GM12878 (cell line): ENCODE results near the gene CYP46A1. TPM values are rescaled to one million over a fixed set of nuclear protein-coding genes. Genes with fewer than 3 reads are reported as not detected.

ENCODE experiments used
- BMI1 ChIP-seq: fragments of 450-650 bp; IDR thresholded peaks from 2 replicates; pipeline ENCODE4 v1.6.1; 2016; ENCODE audit warnings: mild to moderate bottlenecking, moderate library complexity, borderline replicate concordance
- CBX3 ChIP-seq: fragments of 200-600 bp; sonication (generic); IDR thresholded peaks from 2 replicates; pipeline ENCODE4 v1.6.1; 2016; ENCODE audit warnings: low read depth, borderline replicate concordance
- CBX5 ChIP-seq: sonication (generic); IDR thresholded peaks from 2 replicates; pipeline ENCODE4 v1.6.1; 2016; ENCODE audit warnings: low read depth, moderate library complexity, mild to moderate bottlenecking, inconsistent platforms
- EGR1 ChIP-seq, 2 experiments: IDR thresholded peaks; 1 replicate in 1 of 2; 2 replicates in 1 of 2; pipeline ENCODE4 v1.6.1; 2011 to 2012; ENCODE audit warnings: low read depth in 2 of 2, low read length in 2 of 2, borderline replicate concordance in 1 of 2, mild to moderate bottlenecking in 1 of 2, moderate library complexity in 1 of 2
- EZH2 ChIP-seq: IDR thresholded peaks from 2 replicates; pipeline ENCODE4 v1.6.1; 2012; ENCODE audit warnings: low read depth, mild to moderate bottlenecking, control low read depth, inconsistent platforms, low read length, borderline replicate concordance; ENCODE audit not compliant: control insufficient read depth
- IKZF2 ChIP-seq, 2 experiments: fragments of 450-650 bp; IDR thresholded peaks; 2 replicates each; pipeline ENCODE4 v1.6.1; 2017; ENCODE audit warnings: mild to moderate bottlenecking in 2 of 2, moderate library complexity in 2 of 2
- MYB ChIP-seq: fragments of 150-350 bp; IDR thresholded peaks from 2 replicates; pipeline ENCODE4 v1.6.1; 2014; ENCODE audit warnings: mild to moderate bottlenecking, low read depth, low read length, borderline replicate concordance
- NKRF ChIP-seq: fragments of 450-650 bp; conservative IDR thresholded peaks from 2 replicates; pipeline ENCODE4 v1.6.1; 2017; ENCODE audit warnings: mild to moderate bottlenecking, moderate library complexity
- NR2C1 ChIP-seq: fragments of 450-650 bp; IDR thresholded peaks from 2 replicates; pipeline ENCODE4 v1.6.1; 2017; ENCODE audit warnings: antibody characterized with exemption, mild to moderate bottlenecking, moderate library complexity
- RAD21 ChIP-seq: IDR thresholded peaks from 2 replicates; pipeline ENCODE4 v1.6.1; 2011; ENCODE audit warnings: mild to moderate bottlenecking, low read depth, low read length, moderate library complexity; ENCODE audit not compliant: insufficient read depth
- RELB ChIP-seq: fragments of 450-650 bp; IDR thresholded peaks from 2 replicates; pipeline ENCODE4 v1.6.1; 2017; ENCODE audit warnings: low read depth, mild to moderate bottlenecking, moderate library complexity
- SIX5 ChIP-seq: IDR thresholded peaks from 2 replicates; pipeline ENCODE4 v1.6.1; 2011; ENCODE audit warnings: mild to moderate bottlenecking, low read depth, low read length, moderate library complexity; ENCODE audit not compliant: severe bottlenecking
- SREBF1 ChIP-seq: IDR thresholded peaks from 2 replicates; pipeline ENCODE4 v1.6.1; 2012; ENCODE audit warnings: mild to moderate bottlenecking, low read length
- ZNF384 ChIP-seq: IDR thresholded peaks from 2 replicates; pipeline ENCODE4 v1.6.1; 2012; ENCODE audit warnings: low read depth, mild to moderate bottlenecking, low read length, improper control_type of control experiment, borderline replicate concordance
- polyA plus RNA-seq, 11 experiments: library from polyadenylated mRNA; depleted of rRNA in 4 of 11; unstranded in 6 of 11; stranded (reverse) in 5 of 11; fragments of >200 nt; fragmentation: Nextera tagmentation in 4 of 11; fragmentation: Illumina TruSeq in 1 of 11; extraction: Ambion mirVana in 4 of 11; extraction: Trizol in 1 of 11; gene quantifications; 1 replicate in 1 of 11; 2 replicates in 10 of 11; pipeline versions ENCODE4 v1.2.1 to v1.2.3, GENCODE V29; 2011 to 2016; ENCODE audit warnings: inconsistent platforms in 2 of 11, missing spikeins in 2 of 11, low read depth in 1 of 11
- total RNA-seq, 4 experiments: library from RNA; depleted of rRNA in 3 of 4; stranded (reverse); fragments of >200 nt in 3 of 4; fragmentation: Illumina TruSeq in 1 of 4; extraction: Trizol in 1 of 4; gene quantifications; 2 replicates each; pipeline versions ENCODE4 v1.2.1 to v1.2.3, GENCODE V29; 2013 to 2021
- TF ChIP-seq, protein P1 (sequence below): fragments of 450-650 bp; IDR thresholded peaks from 2 replicates; pipeline ENCODE4 v1.6.1; 2018; ENCODE audit warnings: mild to moderate bottlenecking, low read depth, moderate library complexity; ENCODE audit not compliant: partially characterized antibody
- TF ChIP-seq, protein P2 (sequence below): fragments of 450-650 bp; formaldehyde crosslinking; IDR thresholded peaks from 2 replicates; pipeline ENCODE4 v1.4.0; 2020; ENCODE audit warnings: mild to moderate bottlenecking, moderate library complexity
- TF ChIP-seq, protein P3 (sequence below): IDR thresholded peaks from 2 replicates; pipeline ENCODE4 v1.6.1; 2011; ENCODE audit warnings: low read depth, low read length, improper control_type of control experiment, borderline replicate concordance

Gene CYP46A1
- total and polyA plus RNA-seq, 10 of the 15 experiments (the other 5 are each of a cell fraction or from before 2014, with no cell fraction given): 0.04 to 0.11 TPM; not detected in 8

DNA sequence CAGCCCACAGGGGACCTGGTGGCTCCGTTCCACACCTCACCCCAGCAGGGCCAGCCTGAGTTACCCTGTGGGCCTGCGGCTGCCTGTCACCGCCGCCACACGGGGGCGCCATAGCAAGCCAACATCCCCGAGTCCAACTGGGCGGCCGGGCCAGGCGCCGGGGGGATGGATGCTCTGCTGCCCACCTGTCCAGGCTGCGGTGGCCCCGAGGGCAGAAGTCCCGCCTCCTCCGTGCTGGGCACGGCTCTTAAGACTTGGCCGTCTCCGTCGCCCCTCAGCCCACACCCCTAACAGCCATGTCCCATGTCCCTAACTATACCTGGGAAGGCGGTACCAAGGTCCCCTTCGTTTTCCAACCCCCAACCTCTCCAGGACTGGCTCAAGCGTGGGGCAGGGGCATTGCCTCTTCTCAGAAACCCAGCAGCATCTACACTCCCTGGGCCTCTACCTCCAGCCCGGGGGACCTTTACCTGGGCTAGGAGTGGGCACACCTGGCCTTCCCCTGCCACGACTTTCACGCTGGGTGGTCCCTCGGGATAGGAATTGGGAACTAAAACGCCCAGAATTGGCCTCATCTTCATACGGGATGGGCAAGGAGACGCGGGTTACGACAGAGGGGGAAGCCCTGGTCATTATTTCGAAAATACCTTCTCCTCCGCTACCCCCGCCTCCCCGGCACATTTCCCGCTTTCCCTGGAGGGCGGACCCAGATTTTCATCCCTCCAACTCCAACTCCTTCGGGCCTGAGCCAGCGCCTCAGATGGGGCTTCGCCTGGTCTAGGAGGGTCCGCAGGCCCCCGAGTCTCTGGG, 1.1 kb upstream of the CYP46A1 start (continued):
- TF ChIP-seq, protein P1, sequence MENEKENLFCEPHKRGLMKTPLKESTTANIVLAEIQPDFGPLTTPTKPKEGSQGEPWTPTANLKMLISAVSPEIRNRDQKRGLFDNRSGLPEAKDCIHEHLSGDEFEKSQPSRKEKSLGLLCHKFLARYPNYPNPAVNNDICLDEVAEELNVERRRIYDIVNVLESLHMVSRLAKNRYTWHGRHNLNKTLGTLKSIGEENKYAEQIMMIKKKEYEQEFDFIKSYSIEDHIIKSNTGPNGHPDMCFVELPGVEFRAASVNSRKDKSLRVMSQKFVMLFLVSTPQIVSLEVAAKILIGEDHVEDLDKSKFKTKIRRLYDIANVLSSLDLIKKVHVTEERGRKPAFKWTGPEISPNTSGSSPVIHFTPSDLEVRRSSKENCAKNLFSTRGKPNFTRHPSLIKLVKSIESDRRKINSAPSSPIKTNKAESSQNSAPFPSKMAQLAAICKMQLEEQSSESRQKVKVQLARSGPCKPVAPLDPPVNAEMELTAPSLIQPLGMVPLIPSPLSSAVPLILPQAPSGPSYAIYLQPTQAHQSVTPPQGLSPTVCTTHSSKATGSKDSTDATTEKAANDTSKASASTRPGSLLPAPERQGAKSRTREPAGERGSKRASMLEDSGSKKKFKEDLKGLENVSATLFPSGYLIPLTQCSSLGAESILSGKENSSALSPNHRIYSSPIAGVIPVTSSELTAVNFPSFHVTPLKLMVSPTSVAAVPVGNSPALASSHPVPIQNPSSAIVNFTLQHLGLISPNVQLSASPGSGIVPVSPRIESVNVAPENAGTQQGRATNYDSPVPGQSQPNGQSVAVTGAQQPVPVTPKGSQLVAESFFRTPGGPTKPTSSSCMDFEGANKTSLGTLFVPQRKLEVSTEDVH: no peak
- peak; percentile 61 for TF ChIP-seq RAD21
- TF ChIP-seq CBX5: no peak
- TF ChIP-seq RELB: no peak
- no peak for TF ChIP-seq EZH2
- TF ChIP-seq IKZF2 (IDR thresholded peaks at IDR 0.05): no peak; a peak in 1 of 4 replicates
- no peak for TF ChIP-seq EGR1 (IDR thresholded peaks at IDR 0.05; ENCODE audit: borderline replicate concordance in 1 of 2, low read depth in 2 of 2, low read length in 2 of 2)
- no peak for TF ChIP-seq NKRF
- TF ChIP-seq, protein P2, sequence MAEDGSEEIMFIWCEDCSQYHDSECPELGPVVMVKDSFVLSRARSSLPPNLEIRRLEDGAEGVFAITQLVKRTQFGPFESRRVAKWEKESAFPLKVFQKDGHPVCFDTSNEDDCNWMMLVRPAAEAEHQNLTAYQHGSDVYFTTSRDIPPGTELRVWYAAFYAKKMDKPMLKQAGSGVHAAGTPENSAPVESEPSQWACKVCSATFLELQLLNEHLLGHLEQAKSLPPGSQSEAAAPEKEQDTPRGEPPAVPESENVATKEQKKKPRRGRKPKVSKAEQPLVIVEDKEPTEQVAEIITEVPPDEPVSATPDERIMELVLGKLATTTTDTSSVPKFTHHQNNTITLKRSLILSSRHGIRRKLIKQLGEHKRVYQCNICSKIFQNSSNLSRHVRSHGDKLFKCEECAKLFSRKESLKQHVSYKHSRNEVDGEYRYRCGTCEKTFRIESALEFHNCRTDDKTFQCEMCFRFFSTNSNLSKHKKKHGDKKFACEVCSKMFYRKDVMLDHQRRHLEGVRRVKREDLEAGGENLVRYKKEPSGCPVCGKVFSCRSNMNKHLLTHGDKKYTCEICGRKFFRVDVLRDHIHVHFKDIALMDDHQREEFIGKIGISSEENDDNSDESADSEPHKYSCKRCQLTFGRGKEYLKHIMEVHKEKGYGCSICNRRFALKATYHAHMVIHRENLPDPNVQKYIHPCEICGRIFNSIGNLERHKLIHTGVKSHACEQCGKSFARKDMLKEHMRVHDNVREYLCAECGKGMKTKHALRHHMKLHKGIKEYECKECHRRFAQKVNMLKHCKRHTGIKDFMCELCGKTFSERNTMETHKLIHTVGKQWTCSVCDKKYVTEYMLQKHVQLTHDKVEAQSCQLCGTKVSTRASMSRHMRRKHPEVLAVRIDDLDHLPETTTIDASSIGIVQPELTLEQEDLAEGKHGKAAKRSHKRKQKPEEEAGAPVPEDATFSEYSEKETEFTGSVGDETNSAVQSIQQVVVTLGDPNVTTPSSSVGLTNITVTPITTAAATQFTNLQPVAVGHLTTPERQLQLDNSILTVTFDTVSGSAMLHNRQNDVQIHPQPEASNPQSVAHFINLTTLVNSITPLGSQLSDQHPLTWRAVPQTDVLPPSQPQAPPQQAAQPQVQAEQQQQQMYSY (CRISPR knock-in tag): no peak
- TF ChIP-seq, protein P3, sequence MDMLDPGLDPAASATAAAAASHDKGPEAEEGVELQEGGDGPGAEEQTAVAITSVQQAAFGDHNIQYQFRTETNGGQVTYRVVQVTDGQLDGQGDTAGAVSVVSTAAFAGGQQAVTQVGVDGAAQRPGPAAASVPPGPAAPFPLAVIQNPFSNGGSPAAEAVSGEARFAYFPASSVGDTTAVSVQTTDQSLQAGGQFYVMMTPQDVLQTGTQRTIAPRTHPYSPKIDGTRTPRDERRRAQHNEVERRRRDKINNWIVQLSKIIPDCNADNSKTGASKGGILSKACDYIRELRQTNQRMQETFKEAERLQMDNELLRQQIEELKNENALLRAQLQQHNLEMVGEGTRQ: no peak
- TF ChIP-seq BMI1: no peak
- no peak for TF ChIP-seq SREBF1
- TF ChIP-seq ZNF384: no peak
- no peak for TF ChIP-seq MYB
- no peak for TF ChIP-seq SIX5
- no peak for TF ChIP-seq NR2C1
- no peak for TF ChIP-seq CBX3
